ENCODE data around the gene PIBF1.
"Not testable (repeated sequence)": the region's sequence is repeated elsewhere in the genome, so short reads cannot be mapped to it uniquely, and the experiment has no call there.

PIBF1 gene

GRCh38 chr13:72781451-72782439 is at the start of gene PIBF1, which contains the start of gene DIS3:
PIBF1 (plus strand) TSS chr13:72782133; CDS start chr13:72783470, 1,337 bp downstream.
DIS3 (minus strand) TSS chr13:72781900; CDS start chr13:72781832, 68 bp downstream.
- peak; percentile 95 for DNase-seq

- no peak for DNase-seq
These were observed 44.9 kb upstream of the PIBF1 start for GRCh38 chr13:72737033-72737432.

DNA sequence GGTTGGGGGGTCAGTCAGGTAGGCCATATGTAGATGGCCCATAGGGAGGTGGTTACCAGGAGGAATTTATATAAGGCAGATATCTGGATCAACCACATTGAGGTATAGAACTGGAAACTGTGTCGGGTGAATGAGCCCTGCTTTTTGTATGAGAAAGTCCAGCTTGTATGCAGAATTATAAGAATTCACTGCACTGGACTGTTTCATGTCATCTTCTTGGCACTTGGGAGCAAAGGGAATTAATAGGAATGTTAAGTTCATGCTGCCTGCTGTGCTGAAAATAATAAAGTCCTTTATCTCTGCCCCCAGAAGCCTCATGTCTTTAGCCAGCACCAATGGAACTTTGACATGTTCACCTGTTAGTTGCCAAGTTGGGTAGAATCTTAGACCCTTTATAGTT is 41.9 kb upstream of the PIBF1 start:
- DNase-seq, result no peak

GRCh38 chr13:72745260-72745659 is 36.7 kb upstream of the PIBF1 start:
- no peak for DNase-seq

DNA sequence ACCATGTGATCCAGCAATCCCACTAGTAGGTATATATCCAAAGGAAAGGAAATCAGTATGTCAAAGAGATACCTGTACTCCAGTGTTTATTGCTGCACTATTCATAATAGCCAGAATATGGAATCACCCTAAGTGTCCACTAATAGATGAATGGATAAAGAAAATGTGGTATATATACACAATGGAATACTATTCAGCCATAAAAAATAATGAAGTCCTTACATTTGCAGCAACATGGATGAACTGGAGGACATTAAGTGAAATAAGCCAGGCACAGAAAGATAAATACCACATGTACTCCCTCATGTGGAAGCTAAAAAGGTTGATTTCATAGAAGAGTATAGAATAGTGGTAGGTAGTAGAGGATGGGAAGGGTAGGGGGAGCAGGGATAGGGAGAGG is 30.7 kb upstream of the PIBF1 start:
- no peak for DNase-seq

DNA sequence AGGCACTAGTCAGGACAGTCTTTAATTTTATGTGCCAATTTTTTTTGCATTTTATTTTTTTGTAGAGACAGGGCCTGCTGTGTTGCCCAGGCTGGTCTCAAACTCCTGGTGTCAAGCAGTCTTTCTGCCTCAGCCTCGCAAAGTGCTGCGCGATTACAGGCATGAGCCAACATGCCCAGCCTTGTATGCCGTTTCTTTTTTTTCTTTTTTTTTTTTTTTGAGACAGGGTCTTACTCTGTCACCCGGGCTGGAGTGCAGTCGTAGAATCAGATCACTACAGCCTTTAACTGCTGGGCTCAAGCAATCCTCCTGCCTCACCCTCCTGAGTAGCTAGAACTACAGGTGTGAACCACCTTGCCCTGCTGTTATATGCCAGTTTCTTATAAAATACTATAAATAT is 27.8 kb upstream of the PIBF1 start:
- no peak for DNase-seq

GRCh38 chr13:72757792-72758535 is 24.0 kb upstream of the PIBF1 start:
- no peak for DNase-seq

GRCh38 chr13:72760189-72760588 is 21.7 kb upstream of the PIBF1 start:
- no peak for DNase-seq

- no peak for DNase-seq
These were observed 18.5 kb upstream of the PIBF1 start for GRCh38 chr13:72763411-72763810.

GRCh38 chr13:72774019-72774418 is 7.9 kb upstream of the PIBF1 start:
- DNase-seq, result no peak

- no peak for DNase-seq
These were observed 784 bp downstream of the PIBF1 start for GRCh38 chr13:72782717-72783116.

DNA sequence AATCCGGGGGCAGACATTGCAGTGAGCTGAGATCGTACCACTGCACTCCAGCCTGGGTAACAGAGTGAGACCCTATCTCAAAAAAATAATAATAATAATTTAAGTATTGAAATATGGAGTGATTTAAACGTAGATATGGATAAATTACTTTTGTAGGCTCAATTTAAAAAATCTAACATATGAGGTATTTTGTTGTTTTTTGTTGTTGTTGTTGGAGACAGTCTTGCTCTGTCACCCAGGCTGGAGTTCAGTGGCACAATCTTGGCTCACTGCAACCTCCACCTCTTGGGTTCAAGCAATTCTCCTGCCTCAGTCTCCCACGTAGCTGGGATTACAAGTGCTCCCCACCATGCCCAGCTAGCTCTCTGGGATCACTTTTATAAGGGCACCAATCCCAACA is 2.7 kb downstream of the PIBF1 start:
- DNase-seq, result not testable (repeated sequence)

GRCh38 chr13:72788831-72789230 is 6.9 kb downstream of the PIBF1 start:
- no peak for DNase-seq

- DNase-seq, result no peak
These were observed 10.7 kb downstream of the PIBF1 start for GRCh38 chr13:72792640-72793039.

DNA sequence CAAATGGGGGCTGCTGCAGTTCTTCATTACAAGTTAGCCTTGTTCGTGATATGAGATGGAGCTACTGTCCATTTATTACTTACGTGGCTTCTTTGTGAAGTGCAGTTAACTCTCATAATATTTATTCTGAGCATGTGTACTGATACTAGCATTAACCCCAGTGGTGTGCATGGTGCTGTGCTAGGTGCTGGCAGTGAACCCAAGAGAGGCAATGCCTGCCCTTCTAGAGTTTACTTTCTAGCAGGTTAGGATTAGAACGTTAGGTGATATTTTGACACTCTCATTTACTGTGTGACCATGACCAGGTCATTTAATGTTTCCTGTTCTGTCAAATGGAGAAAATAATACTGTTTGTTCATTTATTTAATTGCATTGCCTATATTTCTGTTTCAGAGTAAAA is 16.9 kb downstream of the PIBF1 start:
- DNase-seq, result no peak

DNA sequence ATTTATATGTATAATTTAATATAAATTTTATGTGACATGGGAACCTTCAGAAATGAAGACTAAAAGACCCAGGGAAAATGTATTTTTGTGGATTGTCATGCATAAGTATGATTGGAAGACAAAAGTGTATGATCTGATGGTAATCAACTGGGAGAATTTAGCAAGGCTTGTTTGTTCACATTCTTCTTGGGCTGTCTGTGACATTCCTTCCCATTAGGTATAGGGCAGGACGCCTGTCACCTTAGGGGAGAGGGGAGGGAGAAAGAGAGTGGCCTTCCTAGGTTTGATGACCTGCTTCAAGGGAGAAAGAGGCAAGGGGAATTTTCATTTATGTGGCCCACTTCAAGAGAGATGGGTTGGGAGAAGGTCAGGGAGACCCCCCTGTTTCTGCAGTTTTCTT is 22.4 kb downstream of the PIBF1 start:
- DNase-seq, result no peak

DNA sequence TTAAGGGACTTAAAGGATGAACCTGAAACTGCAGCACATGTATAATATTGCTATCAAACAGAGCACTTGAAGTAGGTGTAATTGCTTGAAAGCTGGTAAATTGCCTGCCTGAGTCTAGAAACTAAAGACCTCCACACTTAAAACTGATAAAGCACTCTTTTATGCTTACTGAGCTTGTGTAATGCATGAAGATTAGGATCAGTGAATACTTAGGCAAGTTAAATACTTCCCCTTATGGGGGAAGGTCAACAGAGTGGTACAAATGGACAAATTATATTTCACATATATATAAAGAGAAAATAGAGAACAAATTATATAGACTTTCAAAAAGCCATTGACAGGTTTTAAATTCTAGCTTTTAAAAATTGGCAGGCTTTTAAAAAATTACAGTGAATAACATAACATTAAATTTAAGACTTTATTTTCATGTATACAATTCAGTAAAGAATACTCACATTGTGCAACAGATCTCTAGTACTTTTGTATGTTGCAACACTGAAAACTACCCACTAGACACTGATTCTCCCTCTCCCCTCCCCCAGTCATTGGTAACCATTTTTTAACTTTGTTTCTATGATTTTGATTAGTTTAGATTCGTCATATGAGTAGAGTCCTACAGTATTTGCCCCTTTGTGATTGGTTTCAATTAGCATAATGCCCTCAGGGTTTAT is 23.9 kb downstream of the PIBF1 start:
- no peak for DNase-seq

- not testable (repeated sequence) for DNase-seq
These were observed 24.6 kb downstream of the PIBF1 start for GRCh38 chr13:72806514-72806913.

DNA sequence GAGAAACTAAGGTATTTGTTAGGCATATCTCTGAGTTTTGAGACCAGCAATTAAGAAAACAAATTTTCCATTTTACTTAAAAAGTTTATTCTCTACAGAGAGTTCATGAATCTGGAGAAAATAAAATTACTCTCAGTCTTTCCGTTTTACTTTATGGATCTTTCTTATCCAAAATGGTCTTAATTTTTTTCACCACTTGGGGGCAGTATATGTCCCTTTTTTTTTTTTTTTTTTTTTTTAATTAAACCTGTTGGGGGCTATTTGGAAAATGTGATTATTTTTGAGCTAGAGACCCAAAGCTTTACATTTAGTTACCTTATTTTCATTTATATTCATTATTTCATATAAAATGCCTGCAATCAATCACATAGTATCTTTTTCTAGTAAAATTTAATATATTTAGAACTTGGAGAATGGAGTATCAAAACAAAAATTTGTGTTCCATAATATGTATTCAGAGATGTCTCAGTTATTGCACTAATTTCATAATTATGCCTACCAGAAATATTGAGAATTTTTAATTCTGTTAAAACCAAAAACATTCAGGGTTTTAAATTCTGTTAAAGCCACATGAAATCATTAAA is 27.1 kb downstream of the PIBF1 start:
- no peak for DNase-seq

DNA sequence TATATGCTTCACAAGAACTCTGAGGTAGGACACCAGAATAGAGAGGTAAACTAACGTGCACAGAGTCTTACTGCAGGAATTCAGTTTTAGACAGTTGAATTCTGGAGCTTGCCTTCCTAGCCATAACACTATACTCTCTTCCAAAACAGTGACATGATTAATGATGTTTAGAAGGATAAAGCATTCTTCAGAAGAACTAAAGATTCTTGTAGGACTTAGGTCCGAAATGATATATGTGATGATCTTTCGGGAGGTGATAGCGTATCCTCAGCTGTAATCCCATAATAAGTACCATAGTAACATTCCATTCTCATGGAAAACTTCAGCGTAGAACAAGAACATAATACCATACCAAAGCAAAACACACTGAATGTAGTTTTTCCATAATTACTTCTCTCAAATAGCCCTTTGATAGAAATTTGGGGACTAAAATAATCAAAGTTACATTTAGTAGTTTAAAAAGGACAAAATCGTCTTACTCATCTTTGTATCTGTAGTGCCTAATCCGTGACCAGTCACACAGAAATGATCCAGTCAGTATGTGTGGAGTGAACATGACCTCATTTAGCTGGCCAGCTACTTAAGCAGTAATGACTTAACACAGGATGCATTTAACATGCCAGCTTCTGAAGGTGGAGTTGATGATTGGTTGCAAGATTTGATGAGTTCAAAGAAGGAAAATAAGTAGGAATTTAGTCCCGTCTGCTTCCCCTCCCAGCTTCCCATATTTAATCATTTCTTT is 38.4 kb downstream of the PIBF1 start:
- DNase-seq, result no peak

- no peak for DNase-seq
These were observed 39.0 kb downstream of the PIBF1 start for GRCh38 chr13:72820898-72821279.

- no peak for DNase-seq
These were observed 41.1 kb downstream of the PIBF1 start for GRCh38 chr13:72823081-72823480.

Data from NCI-H510A (cell line).